ENCODE measurements around the gene RTP3.

GRCh38 chr3:46467562-46467961, 30.2 kb upstream of the RTP3 start:
- TF ChIP-seq CTCF (conservative IDR thresholded peaks at IDR 0.05) = no peak
- TF ChIP-seq ZFX (IDR thresholded peaks at IDR 0.05) = no peak

Data from C4-2B (cell line).